OCI-LY3 (cell line): ENCODE data around the gene PRKX.
"Not testable (repeated sequence)": the region's sequence is repeated elsewhere in the genome, so short reads cannot be mapped to it uniquely, and the experiment has no call there.

Experiments used
- H2AFZ ChIP-seq: fragments of 200-600, 300-600 bp; shearing (Covaris generic); 2 replicates; pipeline ENCODE4 v1.6.0; 2014; ENCODE audit warnings: antibody characterized with exemption, low read depth, low read length
- H3K27ac ChIP-seq: fragments of 200-600, 300-600 bp; sonication (generic); 2 replicates; pipeline ENCODE4 v1.5.1; 2014; ENCODE audit warnings: mild to moderate bottlenecking, low read length, moderate library complexity, mixed read lengths
- H3K27me3 ChIP-seq: fragments of 200-600, 300-600 bp; sonication (generic); 2 replicates; pipeline ENCODE4 v1.6.1; 2014; ENCODE audit warnings: low read depth, low read length, mixed read lengths
- H3K36me3 ChIP-seq: fragments of 200-600, 300-600 bp; sonication (generic); replicated peaks from 2 replicates; pipeline ENCODE3; 2014; ENCODE audit warnings: low read depth, low read length, mixed read lengths
- H3K4me1 ChIP-seq: fragments of 300-600, 200-600 bp; sonication (generic); 2 replicates; pipeline ENCODE4 v1.6.1; 2014; ENCODE audit warnings: low read length, mixed read lengths
- H3K4me2 ChIP-seq: fragments of 200-600, 300-600 bp; sonication (generic); 2 replicates; pipeline ENCODE4 v1.6.1; 2014; ENCODE audit warnings: low read length, mixed read lengths
- H3K4me3 ChIP-seq: fragments of 300-600, 200-600 bp; sonication (generic); 2 replicates; pipeline ENCODE4 v1.5.1; 2014; ENCODE audit warnings: antibody characterized with exemption, mild to moderate bottlenecking, low read length, moderate library complexity
- H3K79me2 ChIP-seq: fragments of 300-600, 200-600 bp; shearing (Covaris generic); 2 replicates; pipeline ENCODE4 v1.6.1; 2014; ENCODE audit warnings: mild to moderate bottlenecking, low read length, mixed read lengths
- H3K9ac ChIP-seq: fragments of 300-600, 200-600 bp; shearing (Covaris generic); 2 replicates; pipeline ENCODE4 v1.6.0; 2014; ENCODE audit warnings: mild to moderate bottlenecking, low read length, moderate library complexity
- H3K9me3 ChIP-seq: fragments of 200-600, 300-600 bp; shearing (Covaris generic); 2 replicates; pipeline ENCODE4 v1.6.1; 2014; ENCODE audit warnings: low read length, mixed read lengths; ENCODE audit not compliant: insufficient read depth
- H4K20me1 ChIP-seq: fragments of 200-600, 300-600 bp; sonication (generic); 2 replicates; pipeline ENCODE4 v1.6.1; 2016; ENCODE audit warnings: low read length, mixed read lengths; ENCODE audit not compliant: insufficient read depth
- EZH2phosphoT487 ChIP-seq: fragments of 200-600 bp; shearing (Covaris generic); IDR thresholded peaks from 2 replicates; pipeline ENCODE4 v1.6.1; 2018; ENCODE audit warnings: antibody characterized with exemption, mixed run types, low read depth
- TF ChIP-seq, protein P1 (sequence below): fragments of 200-600, 300-600 bp; sonication (generic); IDR thresholded peaks from 2 replicates; pipeline ENCODE4 v1.5.1; 2014; ENCODE audit warnings: antibody characterized with exemption, low read length, low read depth

The PRKX gene

DNA sequence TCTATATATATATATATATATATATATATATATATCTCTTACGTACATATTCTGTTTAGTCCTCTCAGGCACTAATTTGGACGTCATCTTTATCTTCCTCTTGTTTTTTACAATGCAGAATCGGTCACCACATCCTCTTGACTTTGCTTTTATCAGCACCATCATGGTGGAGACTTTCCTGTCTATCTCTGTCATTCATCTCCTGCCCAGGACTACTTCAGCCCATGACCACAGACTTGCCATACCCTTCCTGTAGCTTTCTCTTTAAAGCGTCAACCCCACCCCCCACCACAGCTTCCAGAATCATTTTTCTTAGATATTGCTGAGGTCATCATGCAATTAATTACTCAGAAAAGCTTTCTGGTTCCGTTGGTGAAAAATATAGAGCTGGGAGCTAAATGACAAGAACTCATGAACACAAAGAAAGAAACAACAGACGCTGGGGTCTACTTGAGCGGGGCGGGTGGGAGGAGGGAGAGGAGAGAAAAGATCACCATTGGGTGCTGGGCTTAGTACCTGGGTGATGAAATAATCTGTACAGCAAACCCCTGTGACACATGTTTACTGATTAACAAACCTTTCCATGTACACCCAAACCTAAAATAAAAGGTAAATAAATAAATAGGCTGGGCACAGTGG lies 30.5 kb upstream of the PRKX start:
- Histone ChIP-seq H3K4me2 (no peak overlapping the region), H2AFZ (no peak overlapping the region), H3K9ac (no peak overlapping the region), H3K27me3 (no peaks in the 10 kb centered on the region), H3K4me1 (0 out of 2 replicates have a peak, but pooled peaks cover 2% of the 10 kb centered on the region), H3K27ac (no peak overlapping the region), H3K36me3 (no peaks in the 10 kb centered on the region), H3K4me3 (no peak overlapping the region), H3K79me2 (no peaks in the 10 kb centered on the region), H3K9me3 (no peaks in the 10 kb centered on the region), H4K20me1 (no peaks in the 10 kb centered on the region)
- TF ChIP-seq, protein P1, sequence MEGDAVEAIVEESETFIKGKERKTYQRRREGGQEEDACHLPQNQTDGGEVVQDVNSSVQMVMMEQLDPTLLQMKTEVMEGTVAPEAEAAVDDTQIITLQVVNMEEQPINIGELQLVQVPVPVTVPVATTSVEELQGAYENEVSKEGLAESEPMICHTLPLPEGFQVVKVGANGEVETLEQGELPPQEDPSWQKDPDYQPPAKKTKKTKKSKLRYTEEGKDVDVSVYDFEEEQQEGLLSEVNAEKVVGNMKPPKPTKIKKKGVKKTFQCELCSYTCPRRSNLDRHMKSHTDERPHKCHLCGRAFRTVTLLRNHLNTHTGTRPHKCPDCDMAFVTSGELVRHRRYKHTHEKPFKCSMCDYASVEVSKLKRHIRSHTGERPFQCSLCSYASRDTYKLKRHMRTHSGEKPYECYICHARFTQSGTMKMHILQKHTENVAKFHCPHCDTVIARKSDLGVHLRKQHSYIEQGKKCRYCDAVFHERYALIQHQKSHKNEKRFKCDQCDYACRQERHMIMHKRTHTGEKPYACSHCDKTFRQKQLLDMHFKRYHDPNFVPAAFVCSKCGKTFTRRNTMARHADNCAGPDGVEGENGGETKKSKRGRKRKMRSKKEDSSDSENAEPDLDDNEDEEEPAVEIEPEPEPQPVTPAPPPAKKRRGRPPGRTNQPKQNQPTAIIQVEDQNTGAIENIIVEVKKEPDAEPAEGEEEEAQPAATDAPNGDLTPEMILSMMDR = no peak
- TF ChIP-seq EZH2phosphoT487 = no peak

DNA sequence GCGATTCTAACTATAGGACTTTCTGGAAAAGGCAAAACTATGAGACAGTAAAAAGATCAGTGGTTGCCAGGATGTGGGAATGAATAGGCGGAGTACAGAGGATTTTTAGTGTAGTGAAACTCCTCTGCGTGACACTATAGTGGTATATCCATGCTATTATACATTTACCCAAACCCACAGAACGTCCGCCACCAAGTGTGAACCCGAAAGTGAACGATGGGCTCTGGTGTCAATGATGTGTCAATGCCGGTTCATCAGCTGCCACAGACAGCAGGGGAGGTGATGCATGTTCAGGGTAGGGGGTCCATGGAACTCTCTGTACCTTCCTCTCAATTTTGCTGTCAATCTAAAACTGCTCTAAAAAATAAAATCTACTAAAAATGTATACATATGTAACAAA lies 27.5 kb upstream of the PRKX start:
- H3K9ac ChIP-seq, H3K4me2 ChIP-seq, H3K27me3 ChIP-seq, H3K27ac ChIP-seq, H4K20me1 ChIP-seq, H3K9me3 ChIP-seq, H3K4me3 ChIP-seq, H3K36me3 ChIP-seq, H3K4me1 ChIP-seq, H2AFZ ChIP-seq, H3K79me2 ChIP-seq: not testable (repeated sequence)

DNA sequence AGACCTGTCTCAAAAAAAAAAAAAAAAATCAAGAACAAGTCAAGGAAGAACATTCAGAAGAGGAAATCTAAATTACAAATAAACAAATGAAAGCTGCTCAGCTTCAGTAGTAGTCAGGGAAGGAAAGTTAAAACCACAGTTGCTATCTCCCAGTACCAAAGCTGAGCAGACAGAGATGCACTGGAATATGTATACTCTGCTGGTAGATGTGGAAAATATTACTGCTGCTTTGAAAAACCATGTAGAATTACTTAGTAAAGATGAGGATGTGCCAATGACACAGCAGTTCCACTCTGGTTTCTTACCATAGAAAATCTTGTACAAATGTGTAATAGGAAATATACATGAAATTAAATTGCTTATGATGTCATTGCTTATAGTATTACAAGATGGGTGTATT lies 25.1 kb upstream of the PRKX start:
- TF ChIP-seq, protein P1 = no peak
- TF ChIP-seq EZH2phosphoT487 = no peak
- Histone ChIP-seq H3K36me3 (no peaks in the 10 kb centered on the region), H3K4me2 (no peak overlapping the region)

DNA sequence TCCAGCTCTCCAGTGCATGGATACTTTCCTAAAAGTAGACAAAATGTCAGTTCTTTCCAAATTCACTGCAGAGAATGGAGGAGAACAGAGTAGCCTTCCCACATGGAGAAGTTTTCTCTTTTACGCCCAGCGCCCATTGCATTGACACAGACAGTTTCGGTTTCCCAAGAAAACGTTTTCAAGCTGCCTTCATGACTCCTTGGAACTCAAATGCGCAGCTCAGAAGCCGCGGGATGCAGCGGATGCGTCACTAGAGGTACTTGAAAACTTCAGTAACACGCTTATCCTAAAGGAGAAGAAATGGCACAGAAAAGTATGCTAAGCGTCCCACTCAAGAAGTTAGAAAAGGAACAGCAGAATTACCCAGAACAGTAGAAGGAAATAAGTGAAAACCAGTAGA lies 23.1 kb upstream of the PRKX start:
- H3K79me2 ChIP-seq, H3K9me3 ChIP-seq, H3K4me1 ChIP-seq, H2AFZ ChIP-seq, H3K27me3 ChIP-seq, H3K27ac ChIP-seq, H3K36me3 ChIP-seq, H3K9ac ChIP-seq, H3K4me3 ChIP-seq, H4K20me1 ChIP-seq, H3K4me2 ChIP-seq: not testable (repeated sequence)

More for the DNA sequence above, 25.1 kb upstream of the PRKX start:
- no peak overlapping the region for H3K27ac ChIP-seq
- no peak overlapping the region for H3K4me3 ChIP-seq
- H3K27me3 ChIP-seq = no peaks in the 10 kb centered on the region
- no peak overlapping the region for H3K9ac ChIP-seq
- no peak overlapping the region for H2AFZ ChIP-seq
- H3K9me3 ChIP-seq = no peaks in the 10 kb centered on the region
- H3K79me2 ChIP-seq = no peaks in the 10 kb centered on the region
- H3K4me1 ChIP-seq = no peaks in the 10 kb centered on the region
- H4K20me1 ChIP-seq = no peaks in the 10 kb centered on the region

- not testable (repeated sequence) for H3K27ac ChIP-seq, H3K79me2 ChIP-seq, H4K20me1 ChIP-seq, H3K9me3 ChIP-seq, H3K27me3 ChIP-seq, H3K36me3 ChIP-seq, H2AFZ ChIP-seq, H3K4me3 ChIP-seq, H3K4me1 ChIP-seq, H3K4me2 ChIP-seq, H3K9ac ChIP-seq
Measured at GRCh38 chrX:3735891-3736290, 22.4 kb upstream of the PRKX start.

DNA sequence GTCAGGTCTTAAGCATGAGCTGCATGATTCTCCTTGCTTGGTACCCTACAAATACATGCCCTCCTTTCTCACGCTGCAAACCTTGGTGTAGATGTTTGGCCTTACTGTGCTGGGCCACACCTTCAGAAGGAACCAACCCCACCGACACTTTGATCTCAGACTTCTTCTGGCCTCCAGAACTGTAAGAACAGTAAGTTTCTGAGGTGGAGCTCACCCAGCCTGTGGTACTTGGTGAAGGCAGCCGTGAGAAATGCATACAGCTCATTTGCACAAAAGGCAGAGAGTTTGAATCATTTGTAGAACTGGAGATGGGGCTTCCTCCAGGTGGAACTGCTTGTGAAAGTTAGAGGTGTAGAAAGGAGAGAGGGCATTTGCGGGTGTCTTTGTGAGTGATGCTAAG lies 21.0 kb upstream of the PRKX start:
- H3K9ac ChIP-seq, H3K27ac ChIP-seq, H3K4me3 ChIP-seq, H3K27me3 ChIP-seq, H3K79me2 ChIP-seq, H4K20me1 ChIP-seq, H3K4me1 ChIP-seq, H3K36me3 ChIP-seq, H2AFZ ChIP-seq, H3K9me3 ChIP-seq, H3K4me2 ChIP-seq: not testable (repeated sequence)
